ES-I3 (cell line): ENCODE measurements around the gene SNRPE.

Source experiments
- H3K36me3 ChIP-seq: 2 replicates; pipeline ENCODE4 v1.6.1; 2013; ENCODE audit warnings: mild to moderate bottlenecking, low read length, control low read depth, moderate library complexity; ENCODE audit not compliant: insufficient read depth
- H3K4me1 ChIP-seq: 2 replicates; pipeline ENCODE4 v1.6.1; 2013; ENCODE audit warnings: mild to moderate bottlenecking, control low read depth, low read length; ENCODE audit not compliant: insufficient read depth
- H3K9ac ChIP-seq: 2 replicates; pipeline ENCODE4 v1.6.1; 2013; ENCODE audit warnings: low read depth, mild to moderate bottlenecking, low read length, moderate library complexity
- H3K9me3 ChIP-seq: 2 replicates; pipeline ENCODE4 v1.6.1; 2013; ENCODE audit warnings: mild to moderate bottlenecking, low read length, moderate library complexity; ENCODE audit not compliant: control insufficient read depth, insufficient read depth

The SNRPE gene

GRCh38 chr1:203899869-203900714, 38.7 kb downstream of the SNRPE start:
- H3K36me3 ChIP-seq: no peaks in the 10 kb centered on the region
- H3K9ac ChIP-seq: no peak overlapping the region
- H3K9me3 ChIP-seq: 0 out of 2 replicates have a peak, but pooled peaks cover 2% of the 10 kb centered on the region
- H3K4me1 ChIP-seq: no peaks in the 10 kb centered on the region

- Histone ChIP-seq H3K9ac (no peak overlapping the region), H3K9me3 (no peaks in the 10 kb centered on the region), H3K36me3 (no peaks in the 10 kb centered on the region), H3K4me1 (peaks cover 3% of the 10 kb centered on the region; the same call in 1 of the 2 replicates)
These were observed 40.2 kb downstream of the SNRPE start for GRCh38 chr1:203901581-203901980.

- H3K4me1 ChIP-seq: peaks cover 4% of the 10 kb centered on the region; the same call in 1 of the 2 replicates
- H3K9ac ChIP-seq: no peak overlapping the region
- no peaks in the 10 kb centered on the region for H3K9me3 ChIP-seq
- no peaks in the 10 kb centered on the region for H3K36me3 ChIP-seq
These were observed 43.9 kb downstream of the SNRPE start for GRCh38 chr1:203905275-203905674.

GRCh38 chr1:203906932-203907331, 45.5 kb downstream of the SNRPE start:
- Histone ChIP-seq H3K36me3 (no peaks in the 10 kb centered on the region), H3K4me1 (peaks cover 4% of the 10 kb centered on the region; the same call in 1 of the 2 replicates), H3K9ac (no peak overlapping the region), H3K9me3 (no peaks in the 10 kb centered on the region)

GRCh38 chr1:203907901-203908300, 46.5 kb downstream of the SNRPE start:
- H3K9ac ChIP-seq: no peak overlapping the region
- H3K4me1 ChIP-seq: peaks cover 4% of the 10 kb centered on the region; the same call in 1 of the 2 replicates
- no peaks in the 10 kb centered on the region for H3K9me3 ChIP-seq
- H3K36me3 ChIP-seq: no peaks in the 10 kb centered on the region

- H3K9me3 ChIP-seq: no peaks in the 10 kb centered on the region
- H3K36me3 ChIP-seq: no peaks in the 10 kb centered on the region
- no peaks in the 10 kb centered on the region for H3K4me1 ChIP-seq
- H3K9ac ChIP-seq: no peak overlapping the region
These were observed 50.4 kb downstream of the SNRPE start for GRCh38 chr1:203911806-203912205.

GRCh38 chr1:203913073-203913521, 51.7 kb downstream of the SNRPE start:
- no peaks in the 10 kb centered on the region for H3K36me3 ChIP-seq
- H3K4me1 ChIP-seq: no peaks in the 10 kb centered on the region
- H3K9me3 ChIP-seq: no peaks in the 10 kb centered on the region
- no peak overlapping the region for H3K9ac ChIP-seq

- no peaks in the 10 kb centered on the region for H3K4me1 ChIP-seq
- H3K9me3 ChIP-seq: no peaks in the 10 kb centered on the region
- no peaks in the 10 kb centered on the region for H3K36me3 ChIP-seq
- H3K9ac ChIP-seq: no peak overlapping the region
These were observed 52.9 kb downstream of the SNRPE start for GRCh38 chr1:203914292-203914691.

GRCh38 chr1:203915811-203916210, 54.4 kb downstream of the SNRPE start:
- no peak overlapping the region for H3K9ac ChIP-seq
- no peaks in the 10 kb centered on the region for H3K4me1 ChIP-seq
- no peaks in the 10 kb centered on the region for H3K9me3 ChIP-seq
- H3K36me3 ChIP-seq: no peaks in the 10 kb centered on the region

- Histone ChIP-seq H3K9me3 (no peaks in the 10 kb centered on the region), H3K9ac (no peak overlapping the region), H3K4me1 (no peaks in the 10 kb centered on the region), H3K36me3 (no peaks in the 10 kb centered on the region)
These were observed 55.4 kb downstream of the SNRPE start for GRCh38 chr1:203916756-203917155.
